Measurements from ENCODE around the gene ALDOA. TPM values are rescaled to one million over a fixed set of nuclear protein-coding genes. Genes with fewer than 3 reads are reported as not detected.

The ALDOA gene
- total RNA-seq, 6 donors from 2014 or later, result 303 to 964 (median 731) TPM

DNA sequence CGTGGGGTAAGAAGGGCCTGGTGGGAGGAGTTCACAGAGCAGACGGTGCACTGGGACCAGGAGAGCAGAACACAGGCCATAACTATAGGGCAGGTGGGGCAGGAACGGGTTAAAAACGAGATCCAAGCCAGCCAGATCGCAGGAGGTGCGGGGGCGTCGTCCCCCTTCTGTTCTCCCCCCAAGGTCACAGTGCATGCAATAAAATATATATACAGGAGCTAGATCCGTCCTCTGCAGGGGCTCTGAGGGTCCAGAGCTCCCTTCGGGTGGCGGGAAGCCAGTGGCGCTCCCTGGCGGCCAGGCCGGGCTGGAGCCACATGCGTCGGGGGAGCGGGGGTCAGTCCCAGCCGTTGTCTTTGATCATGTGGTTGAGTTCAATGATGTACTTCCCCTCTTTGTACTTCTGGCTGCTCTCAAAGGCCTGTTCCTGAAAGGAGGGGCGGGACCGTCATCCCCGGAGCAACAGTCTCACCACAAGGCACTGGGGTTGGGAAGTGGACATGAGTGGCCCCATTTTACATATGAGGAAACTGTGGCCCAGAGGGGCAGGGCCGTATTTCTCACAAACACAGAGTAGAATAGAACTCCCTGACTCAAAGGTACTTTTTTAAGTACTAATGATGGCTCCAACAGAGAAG lies 26.9 kb downstream of the ALDOA start:
- peak; percentile 95 to 96 for DNase-seq
- peak overlapping the region; percentile 14 to 58 (median 54) for H3K4me3 ChIP-seq
- H3K27ac ChIP-seq, result peak overlapping the region; percentile 81 to 99 (median 96)
- H3K36me3 ChIP-seq, result peaks cover 2 to 16% (median 9%) of the 10 kb centered on the region in 4 donors
- H3K4me1 ChIP-seq, result peaks cover 38 to 60% (median 45%) of the 10 kb centered on the region in 4 donors
- ATAC-seq (ENCODE audit: low FRiP score in 2 of 2), result peak; percentile 79 to 89
- H3K27me3 ChIP-seq, result no peaks in the 10 kb centered on the region
- peak in 1 of 4 donors; percentile 40 for TF ChIP-seq POLR2A (IDR thresholded peaks at IDR 0.05)
- peak in 1 of 4 donors; percentile 64 for TF ChIP-seq EP300 (IDR thresholded peaks at IDR 0.05)
- TF ChIP-seq, protein P1, sequence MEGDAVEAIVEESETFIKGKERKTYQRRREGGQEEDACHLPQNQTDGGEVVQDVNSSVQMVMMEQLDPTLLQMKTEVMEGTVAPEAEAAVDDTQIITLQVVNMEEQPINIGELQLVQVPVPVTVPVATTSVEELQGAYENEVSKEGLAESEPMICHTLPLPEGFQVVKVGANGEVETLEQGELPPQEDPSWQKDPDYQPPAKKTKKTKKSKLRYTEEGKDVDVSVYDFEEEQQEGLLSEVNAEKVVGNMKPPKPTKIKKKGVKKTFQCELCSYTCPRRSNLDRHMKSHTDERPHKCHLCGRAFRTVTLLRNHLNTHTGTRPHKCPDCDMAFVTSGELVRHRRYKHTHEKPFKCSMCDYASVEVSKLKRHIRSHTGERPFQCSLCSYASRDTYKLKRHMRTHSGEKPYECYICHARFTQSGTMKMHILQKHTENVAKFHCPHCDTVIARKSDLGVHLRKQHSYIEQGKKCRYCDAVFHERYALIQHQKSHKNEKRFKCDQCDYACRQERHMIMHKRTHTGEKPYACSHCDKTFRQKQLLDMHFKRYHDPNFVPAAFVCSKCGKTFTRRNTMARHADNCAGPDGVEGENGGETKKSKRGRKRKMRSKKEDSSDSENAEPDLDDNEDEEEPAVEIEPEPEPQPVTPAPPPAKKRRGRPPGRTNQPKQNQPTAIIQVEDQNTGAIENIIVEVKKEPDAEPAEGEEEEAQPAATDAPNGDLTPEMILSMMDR (IDR thresholded peaks at IDR 0.05), result peak; percentile 58 to 84 (median 74)
- TF ChIP-seq POLR2AphosphoS5 (IDR thresholded peaks at IDR 0.05), result peak; percentile 81 to 93
- peaks cover 0 to 13% (median 6%) of the 10 kb centered on the region in 4 donors for H3K9me3 ChIP-seq
- WGBS, 2 donors, result 4% methylated on average over 12 to 22 of the region's 22 CpGs

DNA sequence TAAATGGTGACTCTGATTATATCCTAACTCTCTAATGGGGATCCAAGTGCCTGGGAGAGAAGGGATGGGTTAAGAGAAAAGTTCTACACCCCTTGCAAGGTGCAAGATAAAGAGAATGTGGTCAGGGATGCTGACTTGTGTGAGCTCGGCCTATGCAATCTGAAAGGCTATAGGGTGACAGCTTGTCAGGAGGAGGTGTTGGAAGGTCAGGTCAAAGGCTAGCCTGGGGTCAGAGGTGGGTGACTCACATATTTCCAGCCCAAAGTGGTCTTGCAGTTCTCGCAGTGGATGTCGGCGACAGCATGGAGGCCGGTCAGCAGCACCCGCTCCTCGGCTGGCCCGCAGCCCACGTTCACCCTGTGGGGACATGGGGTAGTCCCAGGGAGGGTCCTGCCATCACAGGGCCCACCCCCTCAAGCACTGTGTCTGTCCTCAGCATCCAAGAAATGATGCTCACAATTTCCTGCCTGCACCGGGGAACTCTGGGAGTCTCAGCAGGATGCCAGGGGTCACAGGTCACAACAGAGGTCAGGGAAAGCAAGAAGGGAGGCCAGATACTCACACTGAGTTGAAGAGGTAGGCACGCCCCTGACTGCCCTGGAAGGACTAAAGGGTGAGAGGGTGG lies 29.1 kb downstream of the ALDOA start:
- TF ChIP-seq POLR2A (IDR thresholded peaks at IDR 0.05) (no peak), POLR2AphosphoS5 (IDR thresholded peaks at IDR 0.05) (no peak), EP300 (IDR thresholded peaks at IDR 0.05) (no peak)
- TF ChIP-seq, protein P1 (IDR thresholded peaks at IDR 0.05), result no peak
- 71 to 79% methylated on average over 3 to 11 of the region's 11 CpGs for WGBS, 2 donors
- Histone ChIP-seq H3K4me3 (peak overlapping the region; percentile 57 to 85 (median 80)), H3K4me1 (peaks cover 38 to 60% (median 45%) of the 10 kb centered on the region in 4 donors), H3K9me3 (peaks cover 0 to 26% (median 13%) of the 10 kb centered on the region in 4 donors), H3K27ac (peak overlapping the region; percentile 91 to 99 (median 96)), H3K36me3 (peaks cover 2 to 16% (median 9%) of the 10 kb centered on the region in 4 donors), H3K27me3 (no peaks in the 10 kb centered on the region)
- DNase-seq (peak in 1 of 2 donors; percentile 81), ATAC-seq (ENCODE audit: low FRiP score in 2 of 2) (no peak)

DNA sequence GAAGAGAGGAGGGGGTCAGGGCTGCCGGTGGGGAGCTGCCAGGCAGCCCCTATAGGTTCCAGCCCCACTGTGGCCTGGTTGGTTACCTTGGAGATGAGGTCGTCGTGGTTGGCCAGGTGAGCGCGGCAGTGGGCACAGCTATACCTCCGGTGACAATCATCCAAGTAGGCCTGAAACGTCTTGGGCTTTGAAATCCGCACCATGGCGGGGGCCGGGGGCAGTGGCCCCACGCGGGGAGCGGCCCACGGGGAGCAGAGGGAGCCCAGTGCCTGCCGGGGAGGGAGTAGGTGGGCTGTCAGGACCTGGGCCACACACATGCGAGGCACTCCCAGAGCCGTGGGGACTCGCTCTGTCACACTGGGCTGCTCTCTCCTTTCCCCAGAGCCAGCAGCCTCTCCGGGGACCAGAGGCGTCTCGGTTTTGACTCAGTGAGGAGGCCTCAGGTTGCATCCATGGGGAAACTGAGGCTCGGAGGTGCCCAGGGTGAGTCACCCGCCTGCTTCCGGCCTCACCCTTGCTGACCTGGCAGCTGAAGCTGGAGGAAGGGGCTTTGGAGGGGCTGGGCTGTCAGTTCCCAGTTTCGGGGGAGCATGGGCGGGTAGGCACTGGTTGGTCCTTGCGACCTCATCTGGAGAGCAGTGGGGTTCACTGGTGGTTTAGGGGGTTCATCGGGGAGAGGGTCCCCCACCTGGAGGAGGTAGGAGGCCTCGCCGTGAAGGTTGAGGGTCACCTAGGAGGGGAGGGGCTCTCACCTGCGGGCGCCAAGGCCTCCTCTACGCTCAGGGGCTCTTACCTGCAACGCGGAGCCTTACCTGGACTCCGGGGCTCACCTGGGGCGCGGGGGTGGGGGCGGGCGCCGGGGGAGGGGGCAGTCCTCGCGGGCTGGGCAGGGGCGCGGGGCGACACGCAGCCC lies 29.9 kb downstream of the ALDOA start:
- Histone ChIP-seq H3K36me3 (peaks cover 2 to 16% (median 9%) of the 10 kb centered on the region in 4 donors), H3K4me1 (peaks cover 38 to 58% (median 43%) of the 10 kb centered on the region in 4 donors), H3K9me3 (peaks cover 0 to 26% (median 13%) of the 10 kb centered on the region in 4 donors), H3K4me3 (peak overlapping the region; percentile 57 to 85 (median 80)), H3K27ac (peak overlapping the region; percentile 91 to 99 (median 96)), H3K27me3 (no peaks in the 10 kb centered on the region)
- no peak for ATAC-seq (ENCODE audit: low FRiP score in 2 of 2)
- TF ChIP-seq EP300 (IDR thresholded peaks at IDR 0.05), result no peak
- TF ChIP-seq POLR2A (IDR thresholded peaks at IDR 0.05), result no peak
- TF ChIP-seq POLR2AphosphoS5 (IDR thresholded peaks at IDR 0.05), result no peak
- TF ChIP-seq, protein P1 (IDR thresholded peaks at IDR 0.05), result no peak
- DNase-seq, result peak in 1 of 2 donors; percentile 84
- 10 to 11% methylated on average over 1 to 30 of the region's 47 CpGs for WGBS, 2 donors

DNA sequence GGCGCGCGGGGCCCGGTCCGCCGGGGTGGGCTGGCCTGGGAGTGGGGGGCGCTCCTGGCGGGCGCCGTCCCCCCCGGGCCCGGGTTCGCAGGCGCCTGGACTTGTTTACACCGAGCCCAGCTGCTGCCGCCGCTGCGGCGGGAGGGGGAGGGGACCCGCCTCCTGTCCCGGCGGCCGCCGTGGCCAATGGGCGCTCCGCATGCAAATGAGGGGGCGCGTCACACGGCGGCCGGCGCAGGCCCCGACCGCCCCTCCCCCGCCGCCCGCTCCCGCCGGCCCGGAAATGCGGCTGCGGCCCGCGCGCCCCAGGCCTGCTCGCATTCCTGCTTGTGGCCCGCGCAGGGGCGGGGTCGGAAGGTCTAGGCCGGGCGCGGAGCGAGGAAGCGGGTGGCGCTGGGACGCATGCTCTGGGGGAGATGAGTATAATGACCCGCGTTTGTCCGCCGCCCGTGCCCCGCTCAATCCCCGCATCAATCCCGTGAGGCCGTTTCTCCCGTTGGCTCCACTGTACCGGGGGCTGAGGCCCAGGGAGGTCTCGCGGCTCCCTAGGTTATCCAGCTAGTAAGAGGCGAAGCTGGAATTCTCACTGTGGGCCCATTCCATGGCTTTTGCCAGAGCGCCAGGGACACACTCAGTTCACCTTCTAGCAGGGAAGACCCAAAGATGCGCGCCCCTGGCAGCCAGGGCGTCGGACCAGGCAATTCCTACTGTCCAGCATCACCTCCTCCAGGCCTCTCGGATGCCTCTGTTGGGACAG lies 30.7 kb downstream of the ALDOA start, which contains the start of gene YPEL3:
Gene YPEL3 (minus strand): TSS at position 109 of the 757 bp plus-strand sequence. CDS start 731 bp downstream, outside the sequence.
- H3K27me3 ChIP-seq, result no peaks in the 10 kb centered on the region

More for the DNA sequence above, 30.7 kb downstream of the ALDOA start, which contains the start of gene YPEL3:
- Histone ChIP-seq H3K27ac (peak within 1 kb of the TSS; percentile 91 to 99 (median 96)), H3K4me1 (peaks cover 30 to 49% (median 38%) of the 10 kb centered on the region in 4 donors), H3K36me3 (peaks cover 2 to 16% (median 9%) of the 10 kb centered on the region in 4 donors), H3K4me3 (peak within 1 kb of the TSS; percentile 57 to 85 (median 80)), H3K9me3 (peaks cover 0 to 26% (median 13%) of the 10 kb centered on the region in 4 donors)
- TF ChIP-seq EP300 (IDR thresholded peaks at IDR 0.05) (peak in 1 of 4 donors; percentile 19), POLR2A (IDR thresholded peaks at IDR 0.05) (peak in 2 of 4 donors; percentile 80 to 88), POLR2AphosphoS5 (IDR thresholded peaks at IDR 0.05) (peak; percentile 64 to 71)
- TF ChIP-seq, protein P1 (IDR thresholded peaks at IDR 0.05), result no peak
- DNase-seq (peak; percentile 96 to 99), ATAC-seq (ENCODE audit: low FRiP score in 2 of 2) (peak; percentile 76 to 85)
- 15 to 92% methylated on average over 6 to 40 of the region's 77 CpGs for WGBS, 2 donors
